IMR-90 (cell line): Measurements from ENCODE around the gene CANT1. TPM values are rescaled to one million over a fixed set of nuclear protein-coding genes. Genes with fewer than 3 reads are reported as not detected.
A peak's percentile ranks its signal among the peaks of the same experiment; 100 is the strongest.

Experiments used
- ATAC-seq: fragments of 200-7000 bp; cut with Tn5 transposase; 2 replicates; pipeline ENCODE4 v1.9.1; 2020; ENCODE audit warnings: low read depth, mild to moderate bottlenecking, moderate library complexity
- BruUV-seq: library from RNA; stranded (reverse); fragments of 400-500 nt; replicated peaks from 2 replicates; lab custom pipeline; 2021; lab: Mats Ljungman, UMichigan
- CTCF ChIA-PET: fragments of 300-600 bp; formaldehyde crosslinking; extraction: SDS; loops from one replicate; lab custom pipeline; 2021; ENCODE audit warnings: antibody characterized with exemption; lab: Yijun Ruan, JAX
- POLR2A ChIA-PET: fragments of 300-600 bp; sonication (Branson Sonifier 250); formaldehyde crosslinking; loops from one replicate; lab custom pipeline; 2022; ENCODE audit warnings: antibody characterized with exemption; ENCODE audit not compliant: unreplicated experiment; lab: Charles Lee
- DNase-seq: peaks from one replicate; pipeline ENCODE4 v3.0.0; 2013
- H2AFZ ChIP-seq: replicated peaks from 2 replicates; pipeline ENCODE3; 2013; ENCODE audit warnings: low read length, mild to moderate bottlenecking; ENCODE audit not compliant: poor library complexity
- H2AK5ac ChIP-seq: 2 replicates; pipeline ENCODE4 v1.6.1; 2013; ENCODE audit warnings: low read depth, low read length, inconsistent platforms
- H2AK9ac ChIP-seq: replicated peaks from 2 replicates; pipeline ENCODE3; 2013; ENCODE audit warnings: mild to moderate bottlenecking, low read depth, low read length, moderate library complexity; ENCODE audit not compliant: poor library complexity
- H2BK120ac ChIP-seq: 2 replicates; pipeline ENCODE4 v1.6.1; 2013; ENCODE audit warnings: low read depth, low read length, inconsistent platforms
- H2BK15ac ChIP-seq: 3 replicates; pipeline ENCODE4 v1.6.1; 2013; ENCODE audit warnings: low read depth, low read length, inconsistent platforms
- H2BK20ac ChIP-seq: 2 replicates; pipeline ENCODE4 v1.6.1; 2013; ENCODE audit warnings: low read depth, mild to moderate bottlenecking, inconsistent platforms, low read length, moderate library complexity
- H2BK5ac ChIP-seq: 2 replicates; pipeline ENCODE4 v1.6.1; 2013; ENCODE audit warnings: mild to moderate bottlenecking, low read depth, low read length, inconsistent platforms; ENCODE audit not compliant: poor library complexity, severe bottlenecking
- H3K14ac ChIP-seq: replicated peaks from 2 replicates; pipeline ENCODE4 v1.6.1; 2013; ENCODE audit warnings: low read depth, low read length, inconsistent platforms
- H3K18ac ChIP-seq: 2 replicates; pipeline ENCODE4 v1.6.1; 2013; ENCODE audit warnings: low read depth, low read length, control low read depth
- H3K23ac ChIP-seq: 2 replicates; pipeline ENCODE4 v1.6.1; 2013; ENCODE audit warnings: low read depth, low read length, inconsistent platforms
- H3K27ac ChIP-seq: 2 replicates; pipeline ENCODE4 v1.5.1; 2013; ENCODE audit warnings: mild to moderate bottlenecking, control low read depth, low read length; ENCODE audit not compliant: insufficient read depth
- H3K27me3 ChIP-seq: 2 replicates; pipeline ENCODE4 v1.6.1; 2013; ENCODE audit warnings: low read length; ENCODE audit not compliant: control insufficient read depth, insufficient read depth
- H3K36me3 ChIP-seq: 2 replicates; pipeline ENCODE4 v1.6.1; 2013; ENCODE audit warnings: low read length, mixed read lengths; ENCODE audit not compliant: control insufficient read depth, insufficient read depth
- H3K4ac ChIP-seq: 2 replicates; pipeline ENCODE4 v1.6.1; 2013; ENCODE audit warnings: low read depth, low read length, inconsistent platforms
- H3K4me1 ChIP-seq: 2 replicates; pipeline ENCODE4 v1.6.1; 2013; ENCODE audit warnings: low read length, mixed read lengths; ENCODE audit not compliant: control insufficient read depth, insufficient read depth
- H3K4me2 ChIP-seq: 2 replicates; pipeline ENCODE4 v1.6.1; 2013; ENCODE audit warnings: low read depth, mild to moderate bottlenecking, control low read depth, low read length, moderate library complexity
- H3K4me3 ChIP-seq: 2 replicates; pipeline ENCODE4 v1.5.1; 2013; ENCODE audit warnings: low read depth, mild to moderate bottlenecking, control low read depth, low read length, moderate library complexity; ENCODE audit not compliant: insufficient read depth
- H3K56ac ChIP-seq: 2 replicates; pipeline ENCODE4 v1.6.1; 2013; ENCODE audit warnings: low read length, inconsistent platforms; ENCODE audit not compliant: insufficient read depth; ENCODE audit errors: extremely low read depth
- H3K79me1 ChIP-seq, 2 experiments: 2 replicates each; pipeline ENCODE4 v1.6.1; 2013; ENCODE audit warnings: low read length in 2 of 2, inconsistent platforms in 1 of 2, low read depth in 1 of 2
- H3K9ac ChIP-seq: 2 replicates; pipeline ENCODE4 v1.6.1; 2013; ENCODE audit warnings: low read depth, low read length, control low read depth
- H3K9me1 ChIP-seq: 2 replicates; pipeline ENCODE4 v1.6.1; 2013; ENCODE audit warnings: low read length, inconsistent platforms; ENCODE audit not compliant: insufficient read depth
- H3K9me3 ChIP-seq: 2 replicates; pipeline ENCODE4 v1.6.1; 2013; ENCODE audit warnings: low read length; ENCODE audit not compliant: control insufficient read depth, insufficient read depth
- H4K20me1 ChIP-seq: 2 replicates; pipeline ENCODE4 v1.6.1; 2013; ENCODE audit warnings: low read length, inconsistent platforms; ENCODE audit not compliant: insufficient read depth
- H4K5ac ChIP-seq: 2 replicates; pipeline ENCODE4 v1.6.1; 2013; ENCODE audit warnings: mild to moderate bottlenecking, low read depth, low read length, control low read depth
- H4K8ac ChIP-seq, 2 experiments: 2 replicates each; pipeline ENCODE4 v1.6.1; 2013; ENCODE audit warnings: low read depth in 2 of 2, low read length in 2 of 2, control low read depth in 1 of 2, inconsistent platforms in 1 of 2
- H4K91ac ChIP-seq: 2 replicates; pipeline ENCODE4 v1.6.1; 2013; ENCODE audit warnings: low read depth, low read length, inconsistent platforms; ENCODE audit not compliant: insufficient read depth
- CEBPB ChIP-seq: IDR thresholded peaks from 2 replicates; pipeline ENCODE4 v1.6.1; 2012; ENCODE audit warnings: low read depth, low read length, improper control_type of control experiment
- CHD1 ChIP-seq: IDR thresholded peaks from 2 replicates; pipeline ENCODE4 v1.6.1; 2012; ENCODE audit warnings: low read depth, low read length, improper control_type of control experiment
- CTCF ChIP-seq: conservative IDR thresholded peaks from 2 replicates; pipeline ENCODE4 v1.5.1; 2012; ENCODE audit warnings: mild to moderate bottlenecking, low read depth, low read length, improper control_type of control experiment
- MXI1 ChIP-seq: IDR thresholded peaks from 2 replicates; pipeline ENCODE4 v1.6.1; 2012; ENCODE audit warnings: low read depth, mild to moderate bottlenecking, low read length, moderate library complexity, borderline replicate concordance
- NFE2L2 ChIP-seq: fragments of 150-350 bp; IDR thresholded peaks from 2 replicates; pipeline ENCODE4 v1.6.1; 2016; ENCODE audit warnings: low read depth, mild to moderate bottlenecking, low read length
- RFX5 ChIP-seq: IDR thresholded peaks from 2 replicates; pipeline ENCODE4 v1.8.0; 2012; ENCODE audit warnings: low read depth, mild to moderate bottlenecking, low read length, moderate library complexity
- WGBS, 2 experiments: methylation state at CpG; one replicate each; pipeline versions ENCODE4 v1.1.5 to v1.1.7; 2013; ENCODE audit warnings: missing lambda C conversion rate in 2 of 2; ENCODE audit not compliant: insufficient read length in 1 of 2; ENCODE audit errors: extremely low coverage in 2 of 2; 5-methylcytosine and 5-hydroxymethylcytosine counted together
- dilution Hi-C: fragments of 300-500 bp; cut with HindIII; formaldehyde crosslinking; loops from one replicate; pipeline ENCODE4 v1.14.3; 2018; ENCODE audit warnings: low sequenced_read_pairs; ENCODE audit not compliant: unreplicated experiment
- in situ Hi-C: fragments of 300-500 bp; cut with MboI; formaldehyde crosslinking; loops from 3 replicates; pipeline ENCODE4 v1.14.3; 2019; ENCODE audit warnings: low sequenced_read_pairs, inconsistent platforms, mixed read lengths
- intact Hi-C: fragments of 100-400 bp; cut with micrococcal nuclease; formaldehyde crosslinking; loops from 2 replicates; pipeline ENCODE4 v1.10.0; 2022
- polyA plus RNA-seq, 3 experiments: library from polyadenylated mRNA; depleted of rRNA; stranded (reverse); fragments of >200 nt; gene quantifications; 2 replicates each; pipeline ENCODE4 v1.2.3, GENCODE V29; 2012; ENCODE audit warnings: low replicate concordance in 1 of 3
- total RNA-seq: library from RNA; depleted of rRNA; stranded (reverse); fragments of >200 nt; gene quantifications from 2 replicates; pipeline ENCODE4 v1.2.3, GENCODE V29; 2012
- TF ChIP-seq, protein P1 (sequence below): fragments of 150-350 bp; IDR thresholded peaks from 2 replicates; pipeline ENCODE4 v1.6.1; 2016; ENCODE audit warnings: low read depth, mild to moderate bottlenecking, low read length, moderate library complexity, borderline replicate concordance

Gene CANT1
- total and polyA plus RNA-seq, 2 of the 4 experiments (the other 2 are of a cell fraction) = 51.8 to 73.4 TPM

- H3K18ac ChIP-seq = no peak overlapping the region
- peak overlapping the region; percentile 71 to 88; a peak in 2 of 4 replicates for H4K8ac ChIP-seq
- H3K4me3 ChIP-seq = no peak overlapping the region
- H2BK120ac ChIP-seq = peak overlapping the region; percentile 50
- H2AK5ac ChIP-seq = peak overlapping the region; percentile 96; the same call in 1 of the 2 replicates
- CTCF ChIA-PET = interaction anchor here (0.7 to 1.0 kb wide), 2 partner anchors 34 to 50 kb away, joined by 3 read pairs; no protein-coding TSS in a partner anchor
- H2BK15ac ChIP-seq = peak overlapping the region; percentile 82; the same call in 1 of the 3 replicates
- no peak overlapping the region for H3K9ac ChIP-seq
- H3K27ac ChIP-seq = no peak overlapping the region
- H4K91ac ChIP-seq = peak overlapping the region; percentile 79; the same call in 1 of the 2 replicates
- H2AK9ac ChIP-seq = peak overlapping the region; percentile 52
- intact Hi-C loops = no loop called here
- POLR2A ChIA-PET = interaction anchor here (0.6 kb wide), 1 partner anchor 19 kb away, joined by 9 read pairs; the partner anchor contains the start of gene CANT1
- H3K4ac ChIP-seq = peak overlapping the region; percentile 40
- H3K9me3 ChIP-seq = no peaks in the 10 kb centered on the region
- H3K4me2 ChIP-seq = no peak overlapping the region
- peak overlapping the region; percentile 46; the same call in 1 of the 2 replicates for H3K23ac ChIP-seq
- no peak overlapping the region for H3K56ac ChIP-seq
- no peak overlapping the region for H3K14ac ChIP-seq
- DNase-seq (no peak), ATAC-seq (no peak)
- peaks cover 7 to 31% of the 10 kb centered on the region in 2 experiments; a peak in 2 of 4 replicates for H3K79me1 ChIP-seq
- peak overlapping the region; percentile 32 for H2AFZ ChIP-seq
- H3K9me1 ChIP-seq = peaks cover 28% of the 10 kb centered on the region
- H3K36me3 ChIP-seq = no peaks in the 10 kb centered on the region
- H4K20me1 ChIP-seq = no peaks in the 10 kb centered on the region
- no peak overlapping the region for H4K5ac ChIP-seq
- WGBS, 2 experiments = 70% methylated on average over 2 of the region's 17 CpGs; no CpG with 5 or more reads in 1 of the 2 experiments
- TF ChIP-seq CHD1 (no peak), NFE2L2 (no peak), RFX5 (no peak), CTCF (0 out of 2 replicates have a peak, but pooled peaks have one; percentile 12), CEBPB (no peak), MXI1 (no peak)
- TF ChIP-seq, protein P1, sequence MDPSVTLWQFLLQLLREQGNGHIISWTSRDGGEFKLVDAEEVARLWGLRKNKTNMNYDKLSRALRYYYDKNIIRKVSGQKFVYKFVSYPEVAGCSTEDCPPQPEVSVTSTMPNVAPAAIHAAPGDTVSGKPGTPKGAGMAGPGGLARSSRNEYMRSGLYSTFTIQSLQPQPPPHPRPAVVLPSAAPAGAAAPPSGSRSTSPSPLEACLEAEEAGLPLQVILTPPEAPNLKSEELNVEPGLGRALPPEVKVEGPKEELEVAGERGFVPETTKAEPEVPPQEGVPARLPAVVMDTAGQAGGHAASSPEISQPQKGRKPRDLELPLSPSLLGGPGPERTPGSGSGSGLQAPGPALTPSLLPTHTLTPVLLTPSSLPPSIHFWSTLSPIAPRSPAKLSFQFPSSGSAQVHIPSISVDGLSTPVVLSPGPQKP = no peak
- H3K4me1 ChIP-seq = peaks cover 26% of the 10 kb centered on the region
- dilution Hi-C loops = no loop called here
- no peak overlapping the region for H2BK5ac ChIP-seq
- H3K27me3 ChIP-seq = no peaks in the 10 kb centered on the region
- peak overlapping the region; percentile 28; the same call in 1 of the 2 replicates for H2BK20ac ChIP-seq
- BruUV-seq = no TSS peak
- in situ Hi-C loops = no loop called here
These were observed 19.1 kb upstream of the CANT1 start for GRCh38 chr17:79028496-79029326.
